ENCODE data around the gene OR5A1.

GRCh38 chr11:59418156-59418555, 18.1 kb upstream of the OR5A1 start:
- TF ChIP-seq POLR2A (IDR thresholded peaks at IDR 0.05) (no peak), CTCF (IDR thresholded peaks at IDR 0.05) (no peak), EP300 (IDR thresholded peaks at IDR 0.05) (no peak)
